ENCODE measurements around the gene MED12L. TPM values are rescaled to one million over a fixed set of nuclear protein-coding genes. Genes with fewer than 3 reads are reported as not detected.

Gene MED12L, protein sequence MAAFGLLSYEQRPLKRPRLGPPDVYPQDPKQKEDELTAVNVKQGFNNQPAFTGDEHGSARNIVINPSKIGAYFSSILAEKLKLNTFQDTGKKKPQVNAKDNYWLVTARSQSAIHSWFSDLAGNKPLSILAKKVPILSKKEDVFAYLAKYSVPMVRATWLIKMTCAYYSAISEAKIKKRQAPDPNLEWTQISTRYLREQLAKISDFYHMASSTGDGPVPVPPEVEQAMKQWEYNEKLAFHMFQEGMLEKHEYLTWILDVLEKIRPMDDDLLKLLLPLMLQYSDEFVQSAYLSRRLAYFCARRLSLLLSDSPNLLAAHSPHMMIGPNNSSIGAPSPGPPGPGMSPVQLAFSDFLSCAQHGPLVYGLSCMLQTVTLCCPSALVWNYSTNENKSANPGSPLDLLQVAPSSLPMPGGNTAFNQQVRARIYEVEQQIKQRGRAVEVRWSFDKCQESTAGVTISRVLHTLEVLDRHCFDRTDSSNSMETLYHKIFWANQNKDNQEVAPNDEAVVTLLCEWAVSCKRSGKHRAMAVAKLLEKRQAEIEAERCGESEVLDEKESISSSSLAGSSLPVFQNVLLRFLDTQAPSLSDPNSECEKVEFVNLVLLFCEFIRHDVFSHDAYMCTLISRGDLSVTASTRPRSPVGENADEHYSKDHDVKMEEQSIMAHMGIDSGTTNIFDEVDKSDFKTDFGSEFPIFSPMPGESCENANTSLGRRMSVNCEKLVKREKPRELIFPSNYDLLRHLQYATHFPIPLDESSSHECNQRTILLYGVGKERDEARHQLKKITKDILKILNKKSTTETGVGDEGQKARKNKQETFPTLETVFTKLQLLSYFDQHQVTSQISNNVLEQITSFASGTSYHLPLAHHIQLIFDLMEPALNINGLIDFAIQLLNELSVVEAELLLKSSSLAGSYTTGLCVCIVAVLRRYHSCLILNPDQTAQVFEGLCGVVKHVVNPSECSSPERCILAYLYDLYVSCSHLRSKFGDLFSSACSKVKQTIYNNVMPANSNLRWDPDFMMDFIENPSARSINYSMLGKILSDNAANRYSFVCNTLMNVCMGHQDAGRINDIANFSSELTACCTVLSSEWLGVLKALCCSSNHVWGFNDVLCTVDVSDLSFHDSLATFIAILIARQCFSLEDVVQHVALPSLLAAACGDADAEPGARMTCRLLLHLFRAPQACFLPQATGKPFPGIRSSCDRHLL (N-terminal part only)
- 0.03 and 0.06 TPM in 2 replicates for polyA plus RNA-seq (2012; rRNA removed)
- polyA plus RNA-seq (2012; cell fraction: cytosol; rRNA removed) = 0.04 TPM in 2 replicates
- polyA plus RNA-seq (2012; cell fraction: nucleus; rRNA removed) = 0.12 and 0.39 TPM in 2 replicates

DNA sequence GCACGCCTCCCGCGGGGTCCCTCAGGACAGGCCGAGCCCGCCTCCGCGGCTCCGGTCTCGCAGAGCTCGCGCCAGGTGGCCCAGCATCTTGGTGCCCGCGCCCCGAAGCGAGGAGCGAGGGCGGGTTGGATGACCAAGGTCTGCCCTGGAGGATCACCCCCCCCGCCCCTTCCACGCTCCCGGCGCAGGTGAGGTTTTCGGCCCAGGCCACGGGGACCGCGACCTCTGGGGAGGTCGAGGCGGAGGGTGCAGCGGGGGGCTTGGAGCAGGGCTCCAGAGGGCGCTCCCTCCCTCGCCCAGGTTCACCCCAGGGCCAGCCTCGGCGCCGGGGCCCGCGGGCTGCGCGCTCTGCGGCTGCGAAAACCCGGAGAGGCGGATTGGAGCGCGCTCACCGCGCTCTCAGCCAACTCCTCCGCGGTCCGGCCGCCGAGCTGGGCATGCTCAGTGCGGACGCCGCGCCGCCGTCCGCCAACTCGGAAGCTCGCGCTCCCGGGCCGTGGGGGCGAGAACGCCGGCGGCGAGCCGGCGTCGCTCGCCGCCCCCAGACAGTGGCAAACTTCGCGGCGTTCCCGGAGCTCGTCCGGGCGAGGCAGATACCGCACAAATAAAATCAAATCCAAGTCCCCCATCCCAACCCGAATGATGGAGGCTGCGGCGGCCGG is at the start of gene MED12L:
Gene MED12L (plus strand): TSS at position 438 of the 662 bp plus-strand sequence. CDS start 1,263 bp downstream, outside the sequence.
- H3K4me1 ChIP-seq (ENCODE audit: control insufficient read depth in 1 of 2, insufficient read depth in 2 of 2, low read depth in 1 of 2, low read length in 1 of 2) = peaks cover 0 to 5% of the 10 kb centered on the region in 2 experiments; a peak in 1 of 4 replicates
- no peak within 1 kb of the TSS for H3K9ac ChIP-seq
- H3K79me2 ChIP-seq (ENCODE audit: insufficient read depth) = no peaks in the 10 kb centered on the region
- DNase-seq = peak; percentile 95
- CTCF ChIA-PET = interaction anchor here (0.7 to 2.8 kb wide), 14 partner anchors 9 to 380 kb away, joined by 3 to 15 read pairs (median 5); no protein-coding TSS in a partner anchor
- peak within 1 kb of the TSS; percentile 97 for H3K4me2 ChIP-seq
- no peak within 1 kb of the TSS; a peak in 1 of 4 replicates for H3K27ac ChIP-seq (ENCODE audit: low read depth in 2 of 2, low read length in 1 of 2)
- H3K4me3 ChIP-seq (ENCODE audit: low read depth in 2 of 2, low read length in 1 of 2) = peak within 1 kb of the TSS; percentile 57 to 65
- 2% methylated on average over 9 of the region's 84 CpGs for WGBS (ENCODE audit: low lambda C conversion rate)
- H3K9me3 ChIP-seq = no peaks in the 10 kb centered on the region
- peak within 1 kb of the TSS; percentile 87 for H2AFZ ChIP-seq (ENCODE audit: low read depth)
- H3F3A ChIP-seq (replicated peaks; ENCODE audit: insufficient read depth) = no peaks in the 10 kb centered on the region
- POLR2A ChIA-PET = interaction anchor here (0.5 to 1.3 kb wide), 4 partner anchors 49 to 427 kb away, joined by 3 to 5 read pairs (median 3); partner anchors contain the start of gene SIAH2
- no peaks in the 10 kb centered on the region for H3K36me3 ChIP-seq (replicated peaks in 1 of 2; ENCODE audit: control insufficient read depth in 1 of 2, insufficient read depth in 2 of 2, low read length in 1 of 2)
- H4K20me1 ChIP-seq (ENCODE audit: insufficient read depth) = no peaks in the 10 kb centered on the region
- peaks cover 71% of the 10 kb centered on the region for H3K27me3 ChIP-seq (ENCODE audit: insufficient read depth)
- no peaks in the 10 kb centered on the region for H3K9me2 ChIP-seq
- TF ChIP-seq YY1 (IDR thresholded peaks at IDR 0.05; ENCODE audit: low read depth) (peak; percentile 37; the same call in 1 of the 2 replicates), ELF1 (IDR thresholded peaks at IDR 0.05) (no peak), RFX5 (IDR thresholded peaks at IDR 0.05; ENCODE audit: low read length) (no peak), RAD21 (IDR thresholded peaks at IDR 0.05; ENCODE audit: low read length) (no peak), RCOR1 (IDR thresholded peaks at IDR 0.05; ENCODE audit: low read length) (no peak), GATA2 (CRISPR knock-in tag; IDR thresholded peaks at IDR 0.05) (0 out of 2 replicates have a peak, but pooled peaks have one; percentile 13), NRF1 (IDR thresholded peaks at IDR 0.05; ENCODE audit: low read depth, low read length) (peak; percentile 81), EP300 (IDR thresholded peaks at IDR 0.05; ENCODE audit: borderline replicate concordance in 1 of 2, low read depth in 1 of 2, low read length in 1 of 2) (no peak), TAF1 (IDR thresholded peaks at IDR 0.05; ENCODE audit: borderline replicate concordance, low read depth, low read length) (no peak), FOXJ3 (CRISPR knock-in tag; IDR thresholded peaks at IDR 0.05) (no peak), NFIC (IDR thresholded peaks at IDR 0.05; ENCODE audit: borderline replicate concordance) (peak; percentile 27; the same call in 1 of the 2 replicates), RXRA (IDR thresholded peaks at IDR 0.05; ENCODE audit: borderline replicate concordance, low read depth) (no peak), FOXM1 (IDR thresholded peaks at IDR 0.05; ENCODE audit: low read depth) (no peak), TCF12 (IDR thresholded peaks at IDR 0.05) (no peak), SIN3A (IDR thresholded peaks at IDR 0.05; ENCODE audit: borderline replicate concordance, low read depth, low read length) (no peak), POLR2AphosphoS5 (IDR thresholded peaks at IDR 0.05; ENCODE audit: low read depth, low read length) (no peak), TEAD4 (IDR thresholded peaks at IDR 0.05; ENCODE audit: borderline replicate concordance, insufficient read depth) (no peak), JUND (IDR thresholded peaks at IDR 0.05) (no peak)
- TF ChIP-seq, protein P1, sequence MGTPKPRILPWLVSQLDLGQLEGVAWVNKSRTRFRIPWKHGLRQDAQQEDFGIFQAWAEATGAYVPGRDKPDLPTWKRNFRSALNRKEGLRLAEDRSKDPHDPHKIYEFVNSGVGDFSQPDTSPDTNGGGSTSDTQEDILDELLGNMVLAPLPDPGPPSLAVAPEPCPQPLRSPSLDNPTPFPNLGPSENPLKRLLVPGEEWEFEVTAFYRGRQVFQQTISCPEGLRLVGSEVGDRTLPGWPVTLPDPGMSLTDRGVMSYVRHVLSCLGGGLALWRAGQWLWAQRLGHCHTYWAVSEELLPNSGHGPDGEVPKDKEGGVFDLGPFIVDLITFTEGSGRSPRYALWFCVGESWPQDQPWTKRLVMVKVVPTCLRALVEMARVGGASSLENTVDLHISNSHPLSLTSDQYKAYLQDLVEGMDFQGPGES (IDR thresholded peaks at IDR 0.05; ENCODE audit: low read depth, low read length) = no peak
- TF ChIP-seq, protein P2, sequence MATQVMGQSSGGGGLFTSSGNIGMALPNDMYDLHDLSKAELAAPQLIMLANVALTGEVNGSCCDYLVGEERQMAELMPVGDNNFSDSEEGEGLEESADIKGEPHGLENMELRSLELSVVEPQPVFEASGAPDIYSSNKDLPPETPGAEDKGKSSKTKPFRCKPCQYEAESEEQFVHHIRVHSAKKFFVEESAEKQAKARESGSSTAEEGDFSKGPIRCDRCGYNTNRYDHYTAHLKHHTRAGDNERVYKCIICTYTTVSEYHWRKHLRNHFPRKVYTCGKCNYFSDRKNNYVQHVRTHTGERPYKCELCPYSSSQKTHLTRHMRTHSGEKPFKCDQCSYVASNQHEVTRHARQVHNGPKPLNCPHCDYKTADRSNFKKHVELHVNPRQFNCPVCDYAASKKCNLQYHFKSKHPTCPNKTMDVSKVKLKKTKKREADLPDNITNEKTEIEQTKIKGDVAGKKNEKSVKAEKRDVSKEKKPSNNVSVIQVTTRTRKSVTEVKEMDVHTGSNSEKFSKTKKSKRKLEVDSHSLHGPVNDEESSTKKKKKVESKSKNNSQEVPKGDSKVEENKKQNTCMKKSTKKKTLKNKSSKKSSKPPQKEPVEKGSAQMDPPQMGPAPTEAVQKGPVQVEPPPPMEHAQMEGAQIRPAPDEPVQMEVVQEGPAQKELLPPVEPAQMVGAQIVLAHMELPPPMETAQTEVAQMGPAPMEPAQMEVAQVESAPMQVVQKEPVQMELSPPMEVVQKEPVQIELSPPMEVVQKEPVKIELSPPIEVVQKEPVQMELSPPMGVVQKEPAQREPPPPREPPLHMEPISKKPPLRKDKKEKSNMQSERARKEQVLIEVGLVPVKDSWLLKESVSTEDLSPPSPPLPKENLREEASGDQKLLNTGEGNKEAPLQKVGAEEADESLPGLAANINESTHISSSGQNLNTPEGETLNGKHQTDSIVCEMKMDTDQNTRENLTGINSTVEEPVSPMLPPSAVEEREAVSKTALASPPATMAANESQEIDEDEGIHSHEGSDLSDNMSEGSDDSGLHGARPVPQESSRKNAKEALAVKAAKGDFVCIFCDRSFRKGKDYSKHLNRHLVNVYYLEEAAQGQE (IDR thresholded peaks at IDR 0.05; ENCODE audit: low read depth, low read length) = no peak
- TF ChIP-seq, protein P3, sequence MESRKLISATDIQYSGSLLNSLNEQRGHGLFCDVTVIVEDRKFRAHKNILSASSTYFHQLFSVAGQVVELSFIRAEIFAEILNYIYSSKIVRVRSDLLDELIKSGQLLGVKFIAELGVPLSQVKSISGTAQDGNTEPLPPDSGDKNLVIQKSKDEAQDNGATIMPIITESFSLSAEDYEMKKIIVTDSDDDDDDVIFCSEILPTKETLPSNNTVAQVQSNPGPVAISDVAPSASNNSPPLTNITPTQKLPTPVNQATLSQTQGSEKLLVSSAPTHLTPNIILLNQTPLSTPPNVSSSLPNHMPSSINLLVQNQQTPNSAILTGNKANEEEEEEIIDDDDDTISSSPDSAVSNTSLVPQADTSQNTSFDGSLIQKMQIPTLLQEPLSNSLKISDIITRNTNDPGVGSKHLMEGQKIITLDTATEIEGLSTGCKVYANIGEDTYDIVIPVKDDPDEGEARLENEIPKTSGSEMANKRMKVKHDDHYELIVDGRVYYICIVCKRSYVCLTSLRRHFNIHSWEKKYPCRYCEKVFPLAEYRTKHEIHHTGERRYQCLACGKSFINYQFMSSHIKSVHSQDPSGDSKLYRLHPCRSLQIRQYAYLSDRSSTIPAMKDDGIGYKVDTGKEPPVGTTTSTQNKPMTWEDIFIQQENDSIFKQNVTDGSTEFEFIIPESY (IDR thresholded peaks at IDR 0.05; ENCODE audit: borderline replicate concordance, low read depth) = no peak

Measured in SK-N-SH (cell line).